H1 (cell line): ENCODE data around the gene RELT. TPM values are rescaled to one million over a fixed set of nuclear protein-coding genes. Genes with fewer than 3 reads are reported as not detected.

Source experiments
- CEBPB ChIP-seq: IDR thresholded peaks from 2 replicates; pipeline ENCODE4 v1.6.1; 2012; ENCODE audit warnings: low read depth, low read length
- EZH2 ChIP-seq: fragments of 200-600 bp; sonication (generic); IDR thresholded peaks from 2 replicates; pipeline ENCODE4 v1.7.1; 2012; ENCODE audit warnings: low read depth, mild to moderate bottlenecking, moderate library complexity, low read length, inconsistent platforms; ENCODE audit not compliant: severe bottlenecking
- RAD21 ChIP-seq, 2 experiments: IDR thresholded peaks in 1 of 2; conservative IDR thresholded peaks in 1 of 2; 2 replicates each; pipeline ENCODE4 v1.6.1; 2011; ENCODE audit warnings: low read depth in 2 of 2, low read length in 2 of 2, improper control_type of control experiment in 1 of 2, inconsistent platforms in 1 of 2, mild to moderate bottlenecking in 1 of 2, moderate library complexity in 1 of 2
- SAP30 ChIP-seq: fragments of 300-600 bp; sonication (generic); IDR thresholded peaks from 2 replicates; pipeline ENCODE4 v1.7.1; 2012; ENCODE audit warnings: low read length, moderate library complexity, mild to moderate bottlenecking, inconsistent platforms; ENCODE audit not compliant: insufficient read depth, insufficient replicate concordance
- polyA plus RNA-seq, 7 experiments: library from polyadenylated mRNA; depleted of rRNA in 3 of 7; stranded (reverse) in 5 of 7; unstranded in 2 of 7; fragments of >200 nt in 5 of 7; fragments of 200-250 nt in 2 of 7; gene quantifications; 1 replicate in 5 of 7; 2 replicates in 1 of 7; 4 replicates in 1 of 7; pipeline versions ENCODE4 v1.2.1 to v1.2.3, GENCODE V29; 2011 to 2013; ENCODE audit warnings: missing spikeins in 2 of 7, mixed read lengths in 2 of 7
- total RNA-seq: library from RNA; stranded (reverse); fragmentation: NEBNext Ultra II Directional; extraction: Animal tissue kit (Norgen Biotek cat#: 25700); gene quantifications from 2 replicates; pipeline ENCODE4 v1.2.1, GENCODE V29; 2021

RELT gene
- total and polyA plus RNA-seq, 2 of the 8 experiments (the other 6 are each of a cell fraction or from before 2014, with no cell fraction given), result 3.4 to 5.7 TPM

DNA sequence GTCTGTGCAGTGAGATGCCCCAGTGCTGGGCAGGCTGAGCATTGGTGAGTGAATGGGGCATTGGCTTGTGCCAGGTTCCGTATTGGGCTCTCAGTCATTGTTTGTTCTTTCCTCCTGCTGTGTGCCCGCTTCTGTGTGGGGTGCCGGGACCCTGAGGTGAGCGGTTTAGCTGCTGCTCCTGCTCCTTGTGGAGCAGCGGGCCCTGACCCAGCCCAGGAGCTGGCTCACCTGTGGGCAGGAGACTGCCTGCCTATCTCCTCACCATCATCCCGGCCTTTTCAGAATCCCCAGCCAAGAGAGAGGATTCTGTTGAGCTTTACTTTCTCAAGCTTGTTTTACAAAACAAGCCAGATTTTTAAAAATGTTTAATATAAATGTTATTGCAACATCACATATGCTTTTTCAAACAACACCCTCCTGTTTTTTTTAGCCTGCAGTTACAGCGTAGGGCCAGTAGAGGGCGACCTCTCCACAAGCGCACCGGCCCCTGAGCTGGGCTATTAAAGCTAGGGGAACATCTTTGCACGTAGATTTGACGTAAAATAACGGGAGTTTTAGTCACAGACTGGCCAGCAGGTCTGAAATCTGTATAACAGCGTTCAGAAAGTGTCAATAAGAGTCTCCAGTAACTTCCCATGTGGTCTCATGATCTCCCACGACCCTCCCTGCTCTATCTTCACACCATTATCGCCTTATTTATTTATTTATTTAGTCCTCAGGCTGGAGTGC is 25.1 kb upstream of the RELT start (continued):
- TF ChIP-seq EZH2 (no peak), CEBPB (peak; percentile 90), SAP30 (no peak), RAD21 (IDR thresholded peaks at IDR 0.05 in 1 of 2, conservative IDR thresholded peaks at IDR 0.05 in 1 of 2; ENCODE audit: low read depth in 2 of 2, low read length in 2 of 2) (peak; percentile 65 to 74)
